Mesenteric fat pad (tissue), 1 donor: ENCODE results near the gene ZNF814. TPM values are rescaled to one million over a fixed set of nuclear protein-coding genes. Genes with fewer than 3 reads are reported as not detected.
"Not testable (repeated sequence)": the region's sequence is repeated elsewhere in the genome, so short reads cannot be mapped to it uniquely, and the experiment has no call there.

Experiments used
- DNase-seq: peaks from one replicate; pipeline ENCODE4 v3.0.0-alpha.2; 2020; ENCODE audit warnings: low spot score
- long read RNA-seq: library from polyadenylated mRNA; unstranded; transcript quantifications from one replicate; pipeline ENCODE4 v2.0.0, GENCODE V29; 2020
- total RNA-seq: library from RNA; stranded (reverse); fragmentation: NEBNext Ultra II Directional; extraction: Animal tissue kit (Norgen Biotek cat#: 25700); gene quantifications from one replicate; pipeline ENCODE4 v1.2.1, GENCODE V29; 2021
- donor health status: DM: yes; HTN: yes; CAD: no.

The ZNF814 gene
- 19.7 TPM for total RNA-seq
- long read RNA-seq, partial matches to known transcripts, result 1 of 74 reads
- long read RNA-seq, other reads (novel, unspliced or antisense), result 65 of 74 reads

- DNase-seq, result no peak
These were observed at the start of gene ZNF814 for GRCh38 chr19:57888560-57889231. TSS of gene ZNF814 (minus strand) at chr19:57889037. CDS start at chr19:57888802, 235 bp downstream.

GRCh38 chr19:57935731-57936130, 46.9 kb upstream of the ZNF814 start:
- DNase-seq, result no peak

- no peak for DNase-seq
These were observed 46.2 kb upstream of the ZNF814 start, which contains the start of gene ZNF418 for GRCh38 chr19:57934820-57935665. TSS of gene ZNF418 (minus strand) at chr19:57935402. CDS start at chr19:57933822, 1,580 bp downstream.

GRCh38 chr19:57927587-57927986, 38.8 kb upstream of the ZNF814 start:
- no peak for DNase-seq

- DNase-seq, result not testable (repeated sequence)
These were observed 27.5 kb upstream of the ZNF814 start, which contains the start of gene ZNF417 for GRCh38 chr19:57916168-57916995. TSS of gene ZNF417 (minus strand) at chr19:57916592. CDS start at chr19:57916411, 181 bp downstream.

- no peak for DNase-seq
These were observed 25.7 kb upstream of the ZNF814 start for GRCh38 chr19:57914531-57914930.

- DNase-seq, result no peak
These were observed 18.6 kb upstream of the ZNF814 start for GRCh38 chr19:57907394-57907793.

GRCh38 chr19:57905258-57905657, 16.4 kb upstream of the ZNF814 start:
- DNase-seq, result no peak

GRCh38 chr19:57903618-57904184, 14.9 kb upstream of the ZNF814 start:
- no peak for DNase-seq

- no peak for DNase-seq
These were observed 11.5 kb upstream of the ZNF814 start for GRCh38 chr19:57900311-57900710.

GRCh38 chr19:57890706-57891105, 1.9 kb upstream of the ZNF814 start:
- DNase-seq, result not testable (repeated sequence)

GRCh38 chr19:57888107-57888559, 704 bp downstream of the ZNF814 start:
- DNase-seq, result no peak

- DNase-seq, result no peak
These were observed 1.5 kb downstream of the ZNF814 start for GRCh38 chr19:57887195-57887941.

GRCh38 chr19:57886046-57886445, 2.8 kb downstream of the ZNF814 start:
- DNase-seq, result no peak

- DNase-seq, result not testable (repeated sequence)
These were observed 14.7 kb downstream of the ZNF814 start for GRCh38 chr19:57873883-57874799.

- no peak for DNase-seq
These were observed 16.4 kb downstream of the ZNF814 start for GRCh38 chr19:57872450-57872849.

- DNase-seq, result no peak
These were observed 18.6 kb downstream of the ZNF814 start for GRCh38 chr19:57870225-57870624.

GRCh38 chr19:57869655-57870054, 19.2 kb downstream of the ZNF814 start:
- DNase-seq, result not testable (repeated sequence)
